Activated naive CD8-positive, alpha-beta T cell treated with anti-CD3 and anti-CD28 coated beads, Interleukin-2, amount 50 U/mL, for 24 hours (primary cell): ENCODE data around the gene SFTA2.
"Not testable (repeated sequence)": the region's sequence is repeated elsewhere in the genome, so short reads cannot be mapped to it uniquely, and the experiment has no call there.

Experiments used
- ATAC-seq: fragments of 150-1000 bp; cut with Tn5 transposase; one replicate; pipeline ENCODE4 v1.10.0; 2021
- DNase-seq: peaks from one replicate; pipeline ENCODE4 v3.0.0; 2021
- H3K27ac Mint-ChIP-seq: one replicate; pipeline ENCODE4 v1.8.0; 2021; ENCODE audit warnings: mild to moderate bottlenecking, mixed read lengths
- H3K27me3 Mint-ChIP-seq: one replicate; pipeline ENCODE4 v1.8.0; 2021; ENCODE audit warnings: mixed read lengths
- H3K36me3 Mint-ChIP-seq: one replicate; pipeline ENCODE4 v1.8.0; 2021; ENCODE audit warnings: low read depth, mixed read lengths
- H3K4me1 Mint-ChIP-seq: one replicate; pipeline ENCODE4 v1.8.0; 2021; ENCODE audit warnings: mixed read lengths
- H3K4me3 Mint-ChIP-seq: one replicate; pipeline ENCODE4 v1.8.0; 2021; ENCODE audit warnings: mild to moderate bottlenecking, moderate library complexity, mixed read lengths
- H3K9me3 Mint-ChIP-seq: one replicate; pipeline ENCODE4 v1.8.0; 2021; ENCODE audit warnings: mixed read lengths

The SFTA2 gene

GRCh38 chr6:30912746-30913520 is 19.0 kb downstream of the SFTA2 start:
- Mint-ChIP-seq H3K27ac (peak overlapping the region; percentile 64), H3K4me3 (peak overlapping the region; percentile 98), H3K27me3 (no peaks in the 10 kb centered on the region), H3K9me3 (no peaks in the 10 kb centered on the region), H3K36me3 (peaks cover 52% of the 10 kb centered on the region), H3K4me1 (peaks cover 44% of the 10 kb centered on the region)
- no peak for ATAC-seq
- no peak for DNase-seq

- H3K4me1 Mint-ChIP-seq: peaks cover 37% of the 10 kb centered on the region
- H3K27ac Mint-ChIP-seq, H3K4me3 Mint-ChIP-seq, H3K27me3 Mint-ChIP-seq, H3K9me3 Mint-ChIP-seq, DNase-seq, ATAC-seq: not testable (repeated sequence)
- H3K36me3 Mint-ChIP-seq: peaks cover 33% of the 10 kb centered on the region
Observed at GRCh38 chr6:30910473-30910872, 21.5 kb downstream of the SFTA2 start.

GRCh38 chr6:30908700-30909099 is 23.3 kb downstream of the SFTA2 start:
- H3K27ac Mint-ChIP-seq: peak overlapping the region; percentile 79
- H3K36me3 Mint-ChIP-seq: peaks cover 31% of the 10 kb centered on the region
- no peaks in the 10 kb centered on the region for H3K9me3 Mint-ChIP-seq
- H3K4me1 Mint-ChIP-seq: peaks cover 24% of the 10 kb centered on the region
- no peaks in the 10 kb centered on the region for H3K27me3 Mint-ChIP-seq
- H3K4me3 Mint-ChIP-seq: peak overlapping the region; percentile 95
- no peak for DNase-seq
- no peak for ATAC-seq

GRCh38 chr6:30907758-30908591 is 24.0 kb downstream of the SFTA2 start, which contains the start of gene GTF2H4:
Gene GTF2H4 (plus strand): TSS chr6:30908207.
- peaks cover 20% of the 10 kb centered on the region for H3K4me1 Mint-ChIP-seq
- H3K4me3 Mint-ChIP-seq: peak within 1 kb of the TSS; percentile 95
- peak; percentile 92 for DNase-seq
- no peaks in the 10 kb centered on the region for H3K9me3 Mint-ChIP-seq
- no peaks in the 10 kb centered on the region for H3K27me3 Mint-ChIP-seq
- peaks cover 23% of the 10 kb centered on the region for H3K36me3 Mint-ChIP-seq
- H3K27ac Mint-ChIP-seq: peak within 1 kb of the TSS; percentile 79
- ATAC-seq: peak; percentile 98

DNA sequence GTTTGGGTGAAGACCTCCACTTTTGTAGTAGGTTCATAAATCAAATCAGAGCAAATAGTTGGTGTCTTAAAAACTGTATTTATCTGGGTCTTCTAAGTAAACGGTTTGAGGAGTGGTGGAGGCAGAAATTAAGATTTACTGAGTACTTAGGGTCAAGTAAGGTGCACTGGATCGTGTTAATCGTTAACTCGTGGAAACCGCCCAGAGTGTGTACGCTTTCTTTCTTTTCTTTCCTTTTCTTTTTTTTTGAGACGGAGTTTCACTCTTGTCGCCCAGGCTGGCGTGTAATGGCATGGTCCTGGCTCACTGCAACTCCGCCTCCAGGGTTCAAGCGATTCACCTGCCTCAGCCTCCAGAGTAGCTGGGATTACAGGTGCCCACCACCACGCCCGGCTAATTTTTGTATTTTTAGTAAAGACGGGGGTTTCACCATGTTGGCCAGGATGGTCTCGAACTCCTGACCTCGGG is 24.6 kb downstream of the SFTA2 start:
- H3K4me1 Mint-ChIP-seq: peaks cover 27% of the 10 kb centered on the region
- peaks cover 19% of the 10 kb centered on the region for H3K36me3 Mint-ChIP-seq
- not testable (repeated sequence) for H3K9me3 Mint-ChIP-seq, DNase-seq, ATAC-seq, H3K27me3 Mint-ChIP-seq
- peak overlapping the region; percentile 95 for H3K4me3 Mint-ChIP-seq
- H3K27ac Mint-ChIP-seq: peak overlapping the region; percentile 79

GRCh38 chr6:30903236-30903635 is 28.7 kb downstream of the SFTA2 start:
- DNase-seq (no peak), ATAC-seq (no peak)
- no peaks in the 10 kb centered on the region for H3K36me3 Mint-ChIP-seq
- no peak overlapping the region for H3K27ac Mint-ChIP-seq
- H3K27me3 Mint-ChIP-seq: no peaks in the 10 kb centered on the region
- peaks cover 20% of the 10 kb centered on the region for H3K4me1 Mint-ChIP-seq
- H3K4me3 Mint-ChIP-seq: no peak overlapping the region
- H3K9me3 Mint-ChIP-seq: no peaks in the 10 kb centered on the region

DNA sequence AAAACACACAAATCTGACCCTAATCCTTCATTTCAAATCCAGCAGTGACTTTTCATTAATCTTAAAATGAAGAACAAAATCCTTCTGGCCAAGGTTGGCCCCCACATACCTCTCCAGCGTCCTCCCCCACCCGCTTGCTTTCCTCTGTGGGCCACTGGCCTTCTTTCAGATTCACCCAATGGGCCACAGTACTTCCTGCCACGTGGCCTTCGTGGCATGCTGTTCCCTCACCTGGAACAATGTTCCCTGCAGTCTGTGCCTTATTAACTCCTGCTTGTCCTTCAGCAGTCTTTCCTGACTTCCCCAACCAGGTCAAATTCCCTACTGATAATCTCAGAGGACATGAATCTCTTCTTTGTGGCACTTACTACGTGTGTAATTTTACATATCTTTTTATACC is 29.3 kb downstream of the SFTA2 start:
- Mint-ChIP-seq H3K27me3 (no peaks in the 10 kb centered on the region), H3K9me3 (no peaks in the 10 kb centered on the region), H3K4me1 (peaks cover 17% of the 10 kb centered on the region), H3K4me3 (no peak overlapping the region), H3K36me3 (no peaks in the 10 kb centered on the region), H3K27ac (no peak overlapping the region)
- DNase-seq: no peak
- no peak for ATAC-seq

- not testable (repeated sequence) for H3K4me3 Mint-ChIP-seq
Observed at GRCh38 chr6:30902196-30902595, 29.8 kb downstream of the SFTA2 start.

GRCh38 chr6:30901436-30901835 is 30.5 kb downstream of the SFTA2 start:
- Mint-ChIP-seq H3K27me3 (no peaks in the 10 kb centered on the region), H3K27ac (no peak overlapping the region), H3K4me3 (no peak overlapping the region), H3K9me3 (no peaks in the 10 kb centered on the region), H3K4me1 (peaks cover 14% of the 10 kb centered on the region), H3K36me3 (no peaks in the 10 kb centered on the region)
- DNase-seq (no peak), ATAC-seq (no peak)

More at GRCh38 chr6:30902196-30902595, 29.8 kb downstream of the SFTA2 start:
- ATAC-seq, H3K27ac Mint-ChIP-seq, H3K9me3 Mint-ChIP-seq, H3K27me3 Mint-ChIP-seq, DNase-seq, H3K36me3 Mint-ChIP-seq: not testable (repeated sequence)
- peaks cover 15% of the 10 kb centered on the region for H3K4me1 Mint-ChIP-seq

DNA sequence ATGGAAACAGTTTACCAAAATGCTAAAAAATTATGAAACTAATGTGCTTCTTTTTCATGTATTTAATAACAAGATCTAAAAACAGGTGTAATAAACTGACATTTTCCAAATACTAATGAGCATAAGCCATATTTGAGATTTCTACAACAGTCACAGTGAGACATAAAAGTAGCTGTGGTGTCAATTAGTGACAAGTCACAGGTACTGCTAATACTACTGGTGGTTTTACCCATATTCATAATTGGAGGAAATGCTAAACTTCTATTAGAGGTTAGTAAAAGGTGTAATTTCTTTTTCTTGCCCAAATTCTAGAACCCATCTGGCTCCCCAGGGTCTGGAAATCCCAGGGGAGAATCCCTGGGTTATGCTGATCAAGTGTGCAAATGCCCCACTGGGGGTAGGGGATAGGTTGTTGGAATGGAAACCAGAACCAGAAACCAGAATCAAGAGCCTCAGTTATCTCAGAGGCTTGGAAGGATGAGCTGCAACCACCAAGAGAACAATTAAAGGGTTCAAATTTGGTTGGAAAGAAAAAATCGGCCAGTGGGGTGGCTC is 31.0 kb downstream of the SFTA2 start:
- no peak for DNase-seq
- no peaks in the 10 kb centered on the region for H3K27me3 Mint-ChIP-seq
- peaks cover 14% of the 10 kb centered on the region for H3K4me1 Mint-ChIP-seq
- no peak overlapping the region for H3K4me3 Mint-ChIP-seq
- H3K9me3 Mint-ChIP-seq: no peaks in the 10 kb centered on the region
- ATAC-seq: no peak
- no peak overlapping the region for H3K27ac Mint-ChIP-seq
- H3K36me3 Mint-ChIP-seq: no peaks in the 10 kb centered on the region

GRCh38 chr6:30898750-30899360 is 33.1 kb downstream of the SFTA2 start:
- H3K9me3 Mint-ChIP-seq: no peaks in the 10 kb centered on the region
- H3K4me1 Mint-ChIP-seq: peaks cover 14% of the 10 kb centered on the region
- no peak overlapping the region for H3K4me3 Mint-ChIP-seq
- no peak overlapping the region for H3K27ac Mint-ChIP-seq
- H3K27me3 Mint-ChIP-seq: no peaks in the 10 kb centered on the region
- DNase-seq: no peak
- H3K36me3 Mint-ChIP-seq: no peaks in the 10 kb centered on the region
- ATAC-seq: no peak

DNA sequence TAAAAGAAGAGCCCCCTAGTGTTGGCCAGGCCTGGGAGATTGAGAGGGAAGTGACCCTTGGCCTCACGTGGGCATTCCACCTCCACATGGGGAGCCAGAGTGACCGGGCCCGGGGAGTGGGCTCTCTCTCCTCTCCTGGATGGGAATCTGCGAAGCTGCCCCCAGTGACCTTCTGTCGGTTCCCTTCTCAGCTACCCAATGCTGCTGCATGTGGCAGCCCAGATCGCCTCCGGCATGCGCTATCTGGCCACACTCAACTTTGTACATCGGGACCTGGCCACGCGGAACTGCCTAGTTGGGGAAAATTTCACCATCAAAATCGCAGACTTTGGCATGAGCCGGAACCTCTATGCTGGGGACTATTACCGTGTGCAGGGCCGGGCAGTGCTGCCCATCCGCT is 34.1 kb downstream of the SFTA2 start:
- Mint-ChIP-seq H3K9me3 (no peaks in the 10 kb centered on the region), H3K4me3 (no peak overlapping the region), H3K27ac (no peak overlapping the region), H3K27me3 (no peaks in the 10 kb centered on the region), H3K36me3 (no peaks in the 10 kb centered on the region), H3K4me1 (peaks cover 11% of the 10 kb centered on the region)
- no peak for ATAC-seq
- no peak for DNase-seq

DNA sequence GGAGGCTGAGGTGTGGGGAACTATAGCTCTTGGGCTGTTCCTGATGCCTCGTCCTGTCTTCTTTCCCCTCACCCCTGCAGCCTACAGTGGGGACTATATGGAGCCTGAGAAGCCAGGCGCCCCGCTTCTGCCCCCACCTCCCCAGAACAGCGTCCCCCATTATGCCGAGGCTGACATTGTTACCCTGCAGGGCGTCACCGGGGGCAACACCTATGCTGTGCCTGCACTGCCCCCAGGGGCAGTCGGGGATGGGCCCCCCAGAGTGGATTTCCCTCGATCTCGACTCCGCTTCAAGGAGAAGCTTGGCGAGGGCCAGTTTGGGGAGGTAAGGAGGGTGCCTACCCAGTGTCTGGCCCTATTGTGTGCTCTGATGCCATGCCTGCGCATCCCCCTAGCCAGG is 35.4 kb downstream of the SFTA2 start:
- Mint-ChIP-seq H3K9me3 (no peaks in the 10 kb centered on the region), H3K4me1 (peaks cover 4% of the 10 kb centered on the region), H3K36me3 (no peaks in the 10 kb centered on the region), H3K27ac (no peak overlapping the region), H3K27me3 (no peaks in the 10 kb centered on the region), H3K4me3 (no peak overlapping the region)
- no peak for ATAC-seq
- DNase-seq: no peak

- Mint-ChIP-seq H3K4me1 (no peaks in the 10 kb centered on the region), H3K27me3 (no peaks in the 10 kb centered on the region), H3K27ac (no peak overlapping the region), H3K36me3 (peaks cover under 1% of the 10 kb centered on the region), H3K4me3 (no peak overlapping the region), H3K9me3 (no peaks in the 10 kb centered on the region)
- ATAC-seq: no peak
- no peak for DNase-seq
Observed at GRCh38 chr6:30895343-30895742, 36.6 kb downstream of the SFTA2 start.
